Activated CD8-positive, alpha-beta memory T cell treated with anti-CD3 and anti-CD28 coated beads, Interleukin-2, amount 50 U/mL, for 48 hours (primary cell): Measurements from ENCODE around the gene CFAP74.
"Not testable (repeated sequence)": the region's sequence is repeated elsewhere in the genome, so short reads cannot be mapped to it uniquely, and the experiment has no call there.

ENCODE experiments used
- DNase-seq: peaks from one replicate; pipeline ENCODE4 v3.0.0-alpha.2; 2020

The CFAP74 gene

DNA sequence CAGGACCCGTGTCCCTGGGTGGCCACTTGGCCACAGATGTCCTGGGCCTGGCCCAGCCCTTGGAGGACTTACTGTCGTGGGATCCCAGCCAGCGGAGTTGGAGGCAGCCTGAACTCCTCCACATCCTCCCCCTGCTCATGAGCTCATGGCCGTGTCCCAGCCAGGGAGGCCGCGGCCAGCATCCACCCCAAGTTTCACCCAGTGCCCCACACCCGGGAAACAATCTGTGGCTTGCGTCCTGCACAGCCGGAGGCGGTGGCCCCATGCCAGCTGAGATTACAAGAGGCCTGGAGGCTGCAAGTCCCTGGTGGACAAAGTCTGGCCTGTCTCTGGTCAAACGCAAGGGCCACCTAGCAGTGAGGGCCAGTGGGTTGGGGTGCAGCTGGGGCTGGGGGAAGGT lies 57.0 kb downstream of the CFAP74 start:
- no peak for DNase-seq

DNA sequence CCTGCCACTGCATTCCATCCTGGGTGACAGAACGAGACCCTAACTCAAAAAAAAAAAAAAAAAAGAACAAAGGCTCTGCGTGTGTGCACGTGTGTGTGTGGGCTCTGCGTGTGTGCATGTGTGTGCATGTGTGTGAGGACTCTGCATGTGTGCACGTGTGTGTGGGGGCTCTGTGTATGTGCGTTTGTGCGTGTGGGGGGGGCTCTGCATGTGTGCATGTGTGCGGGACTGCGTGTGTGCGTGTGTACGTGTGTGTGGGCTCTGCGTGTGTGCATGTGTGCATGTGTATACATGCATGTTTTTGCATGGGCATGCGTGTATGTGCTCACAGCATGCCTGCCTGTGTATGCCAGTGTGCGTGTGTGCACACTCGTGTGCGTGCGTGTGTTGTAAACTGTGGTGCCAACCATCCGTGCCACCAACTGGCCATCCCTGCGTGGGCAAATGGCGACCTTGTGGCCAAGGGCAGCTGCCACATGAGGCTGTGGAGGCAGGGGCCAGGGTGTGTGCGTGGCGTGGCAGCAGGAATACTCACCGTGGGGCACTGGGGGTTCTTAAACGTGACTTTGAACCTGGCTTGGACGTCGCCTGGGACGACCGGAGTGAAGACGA lies 57.7 kb downstream of the CFAP74 start:
- no peak for DNase-seq

DNA sequence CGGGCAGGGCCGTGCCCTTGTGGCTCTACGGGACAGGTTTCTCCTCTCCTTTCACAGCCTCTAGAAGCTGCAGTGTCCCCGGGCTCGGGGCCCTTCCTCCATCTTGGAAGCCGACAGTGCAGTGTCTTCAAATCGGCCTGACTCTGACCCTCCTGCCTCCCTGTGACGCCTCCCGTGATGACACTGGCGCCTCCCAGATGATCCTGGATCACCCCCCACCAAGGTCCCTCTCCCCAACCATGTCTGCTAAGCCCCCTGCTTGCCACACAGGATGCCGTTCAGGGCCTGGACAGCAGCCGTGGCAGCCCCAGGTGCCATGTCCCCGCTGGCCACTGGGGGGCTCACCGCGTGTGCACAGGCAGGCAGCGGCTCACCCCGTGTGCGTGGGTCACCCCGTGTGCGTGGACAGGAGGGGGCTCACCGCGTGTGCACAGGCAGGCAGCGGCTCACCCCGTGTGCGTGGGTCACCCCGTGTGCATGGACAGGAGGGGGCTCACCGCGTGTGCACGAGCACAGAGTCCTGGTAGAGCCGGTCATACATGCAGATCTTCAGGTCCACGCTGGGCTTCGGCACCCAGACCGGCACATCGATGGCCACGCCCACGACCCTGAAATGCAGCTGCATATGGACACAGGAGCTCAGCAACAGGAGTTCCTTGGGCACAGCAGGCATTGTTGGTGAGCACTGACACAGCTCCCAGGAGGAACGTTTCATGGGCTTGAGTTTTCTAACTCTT lies 59.6 kb downstream of the CFAP74 start:
- peak; percentile 82 for DNase-seq

DNA sequence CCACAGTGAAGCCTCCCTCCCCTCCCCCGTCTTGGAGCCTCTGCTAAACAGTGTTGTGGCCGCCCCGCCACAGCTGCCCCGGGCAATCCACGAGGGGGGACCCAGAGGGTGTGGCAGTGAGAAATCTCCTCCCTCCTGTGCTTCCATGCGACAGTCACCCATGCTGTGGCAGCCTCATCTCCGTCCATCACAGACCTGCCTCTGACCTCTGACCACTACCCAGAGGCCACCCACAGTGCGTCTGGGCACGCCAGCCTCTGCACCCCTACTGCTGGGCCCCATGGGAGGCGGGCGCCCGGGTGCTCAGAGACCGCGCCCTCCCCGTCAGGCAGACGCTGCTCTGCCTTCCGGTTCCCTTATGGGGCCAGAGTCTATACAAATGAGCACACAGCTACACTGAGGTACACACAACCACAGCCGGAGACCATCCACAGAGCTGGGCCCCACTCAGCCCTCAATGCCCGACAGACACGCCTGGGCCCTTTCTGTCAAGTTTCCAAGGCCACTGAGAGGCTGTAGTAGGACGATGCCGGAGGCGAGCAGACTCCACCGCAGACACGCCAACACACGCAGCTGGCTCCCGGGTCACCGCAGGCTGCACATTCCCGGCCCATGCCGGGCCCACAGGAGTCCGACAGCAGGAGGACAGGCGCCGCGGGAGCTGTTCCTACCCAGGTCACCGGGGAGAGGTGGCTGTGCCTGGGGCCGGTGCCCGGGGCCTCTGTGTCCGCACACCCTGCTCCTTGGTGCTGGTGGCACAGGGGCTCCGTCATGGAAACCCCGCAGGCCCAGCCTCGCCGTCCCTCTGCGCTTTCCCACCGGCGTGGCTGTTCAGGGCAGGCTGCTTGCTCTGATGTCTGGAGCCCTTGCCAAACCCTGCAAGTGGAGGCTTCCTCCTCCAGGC lies 60.6 kb downstream of the CFAP74 start:
- DNase-seq, result no peak

- no peak for DNase-seq
Observed at GRCh38 chr1:1941868-1942752, 61.5 kb downstream of the CFAP74 start.

GRCh38 chr1:1941211-1941841 lies 62.3 kb downstream of the CFAP74 start:
- no peak for DNase-seq

DNA sequence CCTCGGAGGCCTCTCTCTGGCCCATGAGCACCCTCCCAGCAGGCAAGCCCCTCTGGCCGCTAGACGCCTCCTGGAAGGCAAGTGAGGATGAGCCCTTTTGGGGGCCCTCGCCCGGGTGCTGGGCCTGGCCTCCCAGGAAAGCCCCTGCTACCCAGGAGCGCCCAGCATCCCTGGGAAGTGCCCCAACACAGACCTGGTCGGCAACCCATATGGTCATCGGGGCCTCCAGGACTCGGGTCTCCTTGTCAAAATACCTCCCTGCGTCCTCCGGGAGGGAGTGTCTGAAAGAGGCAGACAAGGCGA lies 63.5 kb downstream of the CFAP74 start:
- no peak for DNase-seq

GRCh38 chr1:1939296-1940122 lies 64.1 kb downstream of the CFAP74 start:
- DNase-seq, result no peak

DNA sequence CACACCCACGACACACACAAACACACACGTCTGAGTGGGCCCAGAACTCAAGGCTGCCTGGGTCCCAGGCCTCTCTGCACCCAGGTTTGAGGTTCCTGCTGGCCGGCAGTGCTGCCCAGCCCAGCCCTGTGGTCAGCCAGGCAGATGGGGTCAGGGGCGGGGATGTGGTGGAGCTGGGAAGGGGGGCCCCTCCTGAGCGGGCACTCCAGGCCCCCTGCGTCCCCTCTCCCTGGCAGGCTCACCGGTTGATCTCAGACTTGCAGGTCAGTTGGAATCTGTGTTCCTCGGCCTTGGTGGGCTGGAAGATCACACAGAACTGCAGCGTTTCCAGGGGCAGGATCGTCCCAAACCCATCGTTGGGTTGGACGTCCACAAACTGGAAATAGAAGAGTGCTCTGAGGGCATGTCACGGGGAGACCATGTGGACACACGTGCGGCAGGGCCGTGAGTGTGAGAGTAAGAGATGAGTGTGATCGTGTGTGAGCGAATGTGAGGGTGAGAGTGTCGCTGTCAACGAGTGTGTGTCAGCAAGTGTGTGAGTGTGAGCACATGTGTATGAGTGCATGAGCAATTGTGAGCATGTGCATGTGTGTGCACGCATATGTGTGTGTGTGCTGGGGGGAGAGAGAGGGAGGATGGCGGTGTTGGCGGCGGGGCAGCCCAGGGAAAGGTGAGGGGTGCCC lies 64.8 kb downstream of the CFAP74 start:
- no peak for DNase-seq

GRCh38 chr1:1938276-1938573 lies 65.4 kb downstream of the CFAP74 start:
- DNase-seq, result no peak

DNA sequence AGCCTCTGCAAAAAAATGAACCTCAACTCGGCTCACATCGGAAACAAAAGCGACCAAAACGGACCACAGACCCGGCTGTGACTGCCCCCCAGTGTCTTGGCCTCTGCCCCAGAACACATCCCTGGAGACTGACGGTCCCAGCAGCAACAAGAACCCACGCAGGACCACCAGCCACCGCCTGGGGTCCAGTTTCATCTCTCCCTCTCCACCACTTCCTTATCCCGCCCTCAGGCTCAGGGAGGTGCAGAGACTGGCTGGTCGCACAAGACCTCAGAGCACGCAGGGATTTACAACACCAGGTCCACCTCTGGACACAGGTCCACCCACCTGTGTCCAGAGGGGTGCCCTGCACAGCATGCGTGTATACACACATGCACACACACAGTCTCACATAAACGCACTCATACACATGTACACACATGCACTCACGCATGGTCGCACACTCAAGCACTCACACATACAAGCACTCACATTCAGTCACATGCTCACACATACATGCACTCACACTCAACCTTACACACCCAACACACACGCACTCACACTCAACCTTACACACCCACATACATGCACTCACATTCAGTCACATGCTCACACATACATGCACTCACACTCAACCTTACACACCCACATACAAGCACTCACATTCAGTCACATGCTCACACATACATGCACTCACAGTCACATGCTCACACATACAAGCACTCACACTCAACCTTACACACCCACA lies 65.9 kb downstream of the CFAP74 start:
- no peak for DNase-seq

DNA sequence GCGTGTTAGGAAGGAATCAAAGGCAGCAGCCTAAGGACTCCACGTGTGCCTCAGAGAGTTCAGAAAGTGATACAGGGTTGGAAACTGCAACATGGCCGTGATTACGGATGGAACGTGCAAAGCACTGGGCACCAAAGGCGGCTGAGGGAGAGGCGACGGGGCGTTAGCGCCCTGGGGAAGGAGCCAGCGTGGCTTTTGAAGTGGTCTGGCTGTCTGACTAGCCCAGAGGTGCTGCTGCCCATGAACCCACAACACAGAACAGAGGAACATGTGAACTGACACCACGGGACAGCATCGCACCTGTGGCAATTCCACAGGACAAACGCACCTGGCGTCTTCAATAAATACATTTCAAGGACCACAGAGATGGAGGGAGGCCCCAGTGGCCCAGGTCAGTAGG lies 66.5 kb downstream of the CFAP74 start:
- no peak for DNase-seq

GRCh38 chr1:1934848-1935247 lies 68.7 kb downstream of the CFAP74 start:
- not testable (repeated sequence) for DNase-seq

DNA sequence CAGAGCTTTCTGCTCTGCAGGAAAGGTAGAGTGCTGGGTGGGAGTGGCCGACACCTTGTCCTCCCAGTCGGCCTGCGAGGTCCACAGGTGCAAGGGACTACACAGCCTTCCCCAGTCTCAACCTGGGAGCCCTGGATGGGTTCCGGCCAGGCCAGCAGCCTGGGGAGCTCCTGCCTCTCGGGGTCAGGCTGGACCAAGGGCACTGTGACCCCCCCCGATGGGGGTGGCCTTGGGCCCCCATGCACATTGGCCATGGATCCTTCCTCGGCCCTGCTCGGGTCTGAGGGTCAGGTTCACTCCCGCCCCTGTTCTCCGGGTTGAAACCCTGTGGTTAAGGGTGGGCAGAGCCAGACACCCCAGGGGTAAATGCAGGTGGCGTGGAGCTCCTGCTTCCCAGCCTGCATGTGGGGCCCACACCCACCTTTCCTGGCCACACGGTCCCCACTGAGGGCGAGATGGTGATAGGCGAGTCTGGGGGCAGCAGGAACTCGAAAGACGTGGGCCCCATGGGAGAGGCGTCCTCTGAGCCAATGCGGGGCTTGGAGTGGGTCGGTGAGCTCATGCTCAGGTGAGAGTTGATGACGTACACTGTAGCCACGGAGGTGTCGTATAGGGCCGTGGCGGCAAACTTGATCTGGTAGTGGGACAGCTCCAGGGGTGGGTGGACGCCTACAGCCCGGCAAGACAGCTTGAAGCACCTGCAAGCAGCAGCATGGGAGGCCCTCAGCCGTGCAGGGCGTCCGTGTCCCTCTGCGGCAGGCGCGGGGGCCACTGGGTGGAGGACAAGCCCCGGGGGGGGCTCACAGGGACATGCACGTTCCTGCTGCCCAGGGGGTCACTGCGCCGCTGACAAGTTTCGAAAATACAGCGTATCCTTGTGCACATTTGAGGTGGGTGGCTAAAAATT lies 73.7 kb downstream of the CFAP74 start:
- no peak for DNase-seq

GRCh38 chr1:1929102-1929638 lies 74.4 kb downstream of the CFAP74 start:
- no peak for DNase-seq

GRCh38 chr1:1928231-1929101 lies 75.1 kb downstream of the CFAP74 start:
- DNase-seq, result no peak

DNA sequence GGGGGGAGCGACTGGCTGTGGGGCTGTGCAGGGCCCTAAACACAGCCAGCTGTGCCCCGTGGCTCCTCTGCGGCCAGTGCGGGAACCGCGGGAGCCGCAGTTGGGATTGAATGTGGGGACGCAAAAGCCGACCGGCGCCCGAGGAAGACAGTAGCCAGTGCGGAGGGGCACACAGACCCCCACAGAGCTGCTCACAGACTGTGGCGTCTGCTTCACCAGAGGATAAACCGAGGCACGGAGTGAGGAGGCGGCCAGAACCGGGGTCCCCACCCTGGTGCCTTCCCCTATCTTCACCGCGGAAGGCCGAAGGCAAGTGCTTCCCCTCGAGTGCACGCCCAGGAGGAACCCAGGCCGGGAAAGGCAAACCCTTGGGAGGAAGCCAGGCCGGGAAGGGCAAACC lies 75.8 kb downstream of the CFAP74 start:
- DNase-seq, result no peak
